ENCODE data around the gene BCAS3. TPM values are rescaled to one million over a fixed set of nuclear protein-coding genes. Genes with fewer than 3 reads are reported as not detected.
"Not testable (repeated sequence)": the region's sequence is repeated elsewhere in the genome, so short reads cannot be mapped to it uniquely, and the experiment has no call there.

Gene BCAS3
- 10 to 100 TPM; 17.7 to 31.6 (median 28.4) TPM for polyA plus RNA-seq (ENCODE audit: insufficient read length in 4 of 4)

DNA sequence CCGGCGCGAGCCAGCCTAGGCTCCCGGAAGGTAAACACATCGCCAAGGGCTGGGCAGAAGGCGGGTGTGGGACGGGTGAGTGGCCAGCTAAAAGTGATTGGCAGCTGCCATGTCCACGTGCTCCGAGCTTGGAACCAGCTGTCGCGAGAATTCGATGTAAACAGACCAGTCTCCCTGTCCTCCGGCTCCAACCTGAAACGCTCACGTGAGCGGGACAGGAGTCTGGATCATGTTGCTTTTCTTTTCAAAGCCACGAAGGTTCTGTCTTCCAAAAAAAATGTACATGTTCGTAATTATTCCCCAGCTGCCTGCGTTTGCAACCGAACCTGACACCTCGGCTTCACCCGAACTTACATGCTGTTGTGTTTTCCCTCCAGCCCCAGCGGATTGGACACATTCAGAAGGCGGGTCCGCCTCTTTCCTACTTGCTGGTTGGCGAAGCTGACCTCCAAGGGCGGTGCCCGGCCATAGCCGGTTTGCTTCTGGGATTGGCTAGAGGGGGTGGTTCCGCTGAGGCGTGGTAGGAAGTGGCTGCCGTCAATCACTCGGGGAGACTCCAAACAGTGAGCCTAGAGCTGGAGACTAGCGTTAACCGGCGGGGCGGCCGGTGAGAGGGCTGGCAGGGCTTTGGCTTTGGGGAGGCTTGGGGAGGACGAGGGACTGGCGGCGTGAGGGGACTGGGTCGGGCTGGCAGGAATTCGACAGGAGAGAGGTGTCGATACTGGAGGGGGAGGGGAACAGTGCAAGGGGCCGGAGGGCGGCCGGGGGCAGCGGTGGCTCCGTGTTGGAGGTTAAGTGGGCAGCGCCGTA, at the start of gene BCAS3:
BCAS3 (plus strand) TSS at position 544 of the 810 bp plus-strand sequence.
- peak; percentile 97 to 98 (median 98) for DNase-seq (ENCODE audit: low read depth in 4 of 4, low spot score in 3 of 4)

DNA sequence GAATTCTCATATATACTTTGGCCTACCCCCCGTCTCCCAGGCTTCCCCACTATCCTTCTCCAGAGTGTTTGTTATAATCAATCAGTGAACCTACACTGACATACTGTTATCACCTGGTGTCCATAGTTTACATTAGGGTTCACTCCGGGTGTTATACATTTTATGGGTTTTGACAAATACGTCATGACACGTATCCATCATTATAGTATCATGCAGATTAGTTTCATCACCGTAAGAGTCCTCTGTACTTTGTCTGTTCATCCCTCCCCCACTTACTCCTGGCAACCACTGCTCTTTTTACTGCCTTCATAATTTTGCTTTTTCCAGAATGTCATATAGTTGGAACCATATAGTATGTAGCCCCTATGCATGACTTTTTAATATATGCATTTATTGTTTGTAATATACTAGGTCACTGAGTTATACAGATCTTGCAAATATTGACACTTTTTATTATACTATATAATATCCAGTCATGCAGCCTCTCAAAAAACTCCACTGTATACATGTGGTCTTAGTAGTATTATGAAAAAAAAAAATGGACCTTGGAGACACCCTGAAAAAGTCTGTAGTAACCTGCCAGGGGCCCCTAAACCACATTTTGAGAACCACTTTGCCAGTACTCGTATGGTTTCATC, 49.3 kb upstream of the BCAS3 start:
- DNase-seq (ENCODE audit: low read depth in 4 of 4, low spot score in 3 of 4): no peak

DNA sequence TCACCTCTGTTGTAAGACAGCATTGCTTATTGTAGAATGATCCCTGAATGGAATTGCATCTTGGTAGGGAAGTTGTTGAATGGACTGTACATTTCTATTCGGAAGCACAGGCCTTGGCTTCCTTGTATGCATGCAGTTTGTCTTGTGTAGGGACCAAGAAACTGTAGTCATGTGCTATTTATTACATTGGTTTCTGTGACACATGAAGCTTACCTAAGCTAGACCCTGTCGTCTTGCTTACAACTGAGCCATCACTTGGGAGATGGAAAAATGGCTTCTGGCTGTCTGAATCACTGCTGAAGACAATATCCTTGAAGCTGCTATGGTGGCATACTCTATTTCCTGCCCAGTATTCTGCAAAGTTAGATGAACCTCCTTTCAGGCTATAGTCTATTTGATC, 48.5 kb upstream of the BCAS3 start:
- DNase-seq (ENCODE audit: low read depth in 4 of 4, low spot score in 3 of 4): no peak

DNA sequence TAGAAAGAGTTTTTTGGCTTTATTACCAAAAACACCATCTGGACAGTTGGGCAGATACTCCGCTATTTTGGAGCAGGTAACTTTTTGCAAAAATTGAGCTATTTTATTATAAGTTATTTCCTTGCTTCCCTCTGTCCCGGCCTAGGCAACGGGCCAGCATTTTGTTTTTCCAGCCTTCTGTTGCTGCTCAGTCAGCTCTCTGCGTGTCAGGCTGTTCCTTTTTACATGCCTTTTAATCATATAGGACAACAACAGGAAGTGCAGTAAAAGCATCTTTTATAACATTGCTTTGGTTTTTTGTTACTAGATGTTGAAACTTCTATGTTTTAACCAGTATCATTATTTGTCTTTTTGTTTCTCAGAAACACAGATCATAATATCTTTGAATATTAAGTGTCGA, 47.3 kb upstream of the BCAS3 start:
- no peak for DNase-seq (ENCODE audit: low read depth in 4 of 4, low spot score in 3 of 4)

DNA sequence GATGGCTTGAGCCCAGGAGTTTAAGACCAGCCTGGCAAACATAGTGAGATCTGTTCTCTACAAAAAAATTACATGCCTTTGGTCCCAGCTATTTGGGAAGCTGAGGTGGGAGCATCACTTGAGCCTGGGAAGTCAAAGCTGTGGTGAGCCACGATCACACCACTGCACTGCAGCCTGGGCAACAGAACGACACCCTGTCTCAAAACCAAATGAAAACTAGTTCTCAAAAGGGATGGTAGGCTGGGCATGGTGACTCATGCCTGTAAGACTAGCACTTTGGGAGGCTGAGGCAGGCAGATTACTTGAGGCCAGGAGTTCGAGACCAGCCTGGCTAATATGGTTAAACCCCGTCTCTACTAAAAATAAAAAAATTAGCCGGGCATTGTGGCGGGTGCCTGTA, 46.5 kb upstream of the BCAS3 start:
- DNase-seq (ENCODE audit: low read depth in 4 of 4, low spot score in 3 of 4): no peak

DNA sequence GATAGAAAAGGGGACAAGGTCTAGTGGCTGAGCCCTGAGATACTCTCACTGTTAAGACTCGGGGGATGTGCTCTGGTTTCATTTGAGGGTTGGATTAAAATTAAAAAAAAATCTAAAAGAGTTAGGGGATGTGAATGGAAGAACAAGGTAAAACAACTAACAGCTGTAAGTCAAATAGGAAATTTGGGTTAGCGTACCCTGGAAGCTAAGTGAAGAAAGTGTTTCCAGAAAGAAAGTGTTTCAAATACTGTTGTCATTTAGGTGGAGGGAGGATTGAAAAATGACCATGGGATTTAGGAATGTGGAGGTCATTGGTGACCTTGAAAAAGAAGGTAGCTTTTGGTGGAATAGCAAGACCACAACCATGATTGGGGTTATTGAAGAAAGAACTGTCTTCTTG, 40.0 kb upstream of the BCAS3 start:
- no peak for DNase-seq (ENCODE audit: low read depth in 4 of 4, low spot score in 3 of 4)

DNA sequence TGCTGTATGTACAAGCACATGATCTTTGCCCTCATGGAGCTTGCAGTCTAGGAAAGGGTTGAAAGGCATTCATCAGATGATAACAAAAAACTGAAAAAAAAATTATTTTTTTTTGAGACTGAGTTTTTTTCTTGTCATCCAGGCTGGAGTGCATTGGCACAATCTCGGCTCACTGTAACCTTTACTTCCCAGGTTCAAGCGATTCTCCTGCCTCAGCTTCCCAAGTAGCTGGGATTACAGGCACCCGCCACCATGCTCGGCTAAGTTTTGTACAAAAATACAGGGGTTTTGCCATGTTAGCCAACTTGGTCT, 38.7 kb upstream of the BCAS3 start:
- no peak for DNase-seq (ENCODE audit: low read depth in 4 of 4, low spot score in 3 of 4)

DNA sequence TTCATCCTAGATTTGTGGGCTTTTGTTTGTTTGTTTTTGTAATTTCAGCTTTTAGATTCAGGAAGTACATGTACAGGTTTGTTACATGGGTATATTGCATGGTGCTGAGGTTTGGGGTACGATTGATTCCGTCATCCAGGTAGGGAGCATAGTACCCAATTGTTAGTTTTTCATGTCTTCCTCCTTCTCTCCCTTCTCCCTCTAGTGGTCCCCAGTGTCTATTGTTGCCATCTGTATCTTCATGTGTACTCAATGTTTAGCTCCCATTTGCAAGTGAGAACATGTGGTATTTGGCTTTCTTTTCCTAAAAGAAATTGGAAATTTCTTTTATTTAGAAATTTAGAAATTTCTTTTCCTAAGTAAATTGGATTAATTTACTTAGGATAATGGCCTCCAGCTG, 37.1 kb upstream of the BCAS3 start:
- no peak for DNase-seq (ENCODE audit: low read depth in 4 of 4, low spot score in 3 of 4)

DNA sequence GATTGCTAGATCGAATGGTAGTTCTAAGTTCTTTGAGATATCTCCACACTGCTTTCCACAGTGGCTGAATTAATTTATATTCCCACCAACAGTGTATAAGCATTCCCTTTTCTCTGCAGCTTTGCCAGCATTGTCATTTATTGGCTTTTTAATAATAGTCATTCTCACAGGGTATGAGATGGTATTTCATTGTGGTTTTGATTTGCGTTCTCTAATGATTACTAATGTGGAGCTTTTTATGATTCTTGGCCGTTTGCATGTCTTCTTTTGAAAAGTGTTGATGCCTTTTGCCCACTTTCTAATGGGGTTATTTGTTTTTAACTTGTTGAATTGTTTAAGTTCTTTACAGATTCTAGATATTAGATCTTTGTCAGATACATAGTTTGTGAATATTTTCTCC, 36.5 kb upstream of the BCAS3 start:
- no peak for DNase-seq (ENCODE audit: low read depth in 4 of 4, low spot score in 3 of 4)

DNA sequence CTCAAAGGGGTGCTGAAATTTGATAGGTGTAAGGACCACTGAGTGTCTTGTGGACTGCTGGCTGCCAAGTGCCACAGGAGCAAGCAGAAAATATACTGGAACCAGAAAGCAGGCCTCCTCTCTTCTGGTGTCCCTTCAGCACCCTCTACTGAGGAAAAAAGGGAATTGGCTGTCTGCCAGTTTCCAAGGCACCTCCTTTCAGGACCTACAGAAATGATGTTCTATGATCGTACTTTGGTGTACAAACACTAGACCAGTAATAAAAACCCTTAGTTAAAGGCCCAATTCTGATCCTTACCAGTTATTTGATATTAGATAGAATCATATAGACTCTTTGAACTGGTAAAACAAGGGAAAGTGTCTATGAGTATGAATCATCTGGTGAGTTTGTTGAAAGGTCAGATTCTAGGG, 35.8 kb upstream of the BCAS3 start:
- DNase-seq (ENCODE audit: low read depth in 4 of 4, low spot score in 3 of 4): peak in 3 of 4 donors; percentile 39 to 65 (median 54)

DNA sequence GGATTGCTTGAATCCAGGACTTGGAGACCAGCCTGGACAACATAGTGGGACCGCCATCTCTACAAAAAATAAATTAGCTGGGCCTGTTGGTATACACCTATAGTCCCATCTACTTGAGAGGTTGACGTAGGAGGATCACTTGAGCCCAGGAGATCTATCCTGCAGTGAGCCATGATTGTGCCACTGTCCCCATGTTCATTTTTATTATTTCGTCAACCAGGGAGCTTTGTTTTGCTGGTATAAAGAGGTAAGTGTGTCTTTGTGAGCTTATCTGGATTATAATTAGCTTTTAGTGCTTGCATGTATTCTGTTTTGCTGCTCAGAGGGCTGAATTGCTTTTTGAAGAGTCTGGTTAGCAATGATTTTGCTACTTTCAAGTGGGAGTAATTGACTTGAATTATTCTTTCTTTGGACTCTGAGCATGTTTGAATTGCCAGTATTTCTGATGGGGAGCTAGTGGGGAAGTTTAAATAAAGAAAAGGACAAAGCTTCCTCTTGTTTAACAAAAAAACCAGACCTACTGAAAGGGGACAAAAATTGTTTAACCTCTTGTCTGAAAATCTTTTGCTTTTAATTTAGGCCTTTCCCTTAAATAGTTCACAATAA, 31.6 kb upstream of the BCAS3 start:
- DNase-seq (ENCODE audit: low read depth in 4 of 4, low spot score in 3 of 4): no peak

DNA sequence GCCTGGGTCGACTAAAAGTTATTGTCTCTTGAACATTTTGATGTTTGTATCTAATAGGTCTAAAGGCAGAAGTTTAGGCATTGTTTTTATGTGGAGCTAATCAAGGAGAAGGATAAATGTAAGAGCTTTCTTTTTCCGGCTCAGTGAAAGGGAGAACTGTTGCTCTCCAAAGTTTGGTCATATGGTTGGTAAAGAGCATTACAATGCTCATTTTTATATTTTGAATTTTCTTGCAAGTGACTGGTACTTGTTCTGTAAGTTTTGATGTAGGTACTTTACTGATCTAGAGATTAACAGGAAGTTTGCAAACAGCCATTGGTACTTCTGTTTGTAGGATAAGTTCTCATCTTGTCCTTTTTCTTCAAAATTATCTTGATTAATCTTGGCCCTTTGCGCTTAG, 30.9 kb upstream of the BCAS3 start:
- no peak for DNase-seq (ENCODE audit: low read depth in 4 of 4, low spot score in 3 of 4)

DNA sequence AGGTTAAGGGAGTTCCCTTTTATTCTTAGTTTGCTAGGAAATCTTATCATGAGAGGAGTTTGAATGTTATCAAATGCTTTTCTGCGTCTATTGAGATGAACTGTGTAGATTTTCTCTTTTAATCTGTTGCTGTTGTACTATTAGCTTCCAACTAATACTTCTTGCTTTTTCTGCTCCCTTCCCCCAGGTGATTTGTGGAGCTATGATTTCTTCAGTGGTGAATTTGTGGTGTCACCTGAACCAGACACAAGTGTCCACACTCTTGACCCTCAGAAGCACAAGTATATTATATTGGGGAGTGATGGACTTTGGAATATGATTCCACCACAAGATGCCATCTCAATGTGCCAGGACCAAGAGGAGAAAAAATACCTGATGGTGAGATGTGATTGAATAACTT, 29.9 kb upstream of the BCAS3 start:
- no peak for DNase-seq (ENCODE audit: low read depth in 4 of 4, low spot score in 3 of 4)

DNA sequence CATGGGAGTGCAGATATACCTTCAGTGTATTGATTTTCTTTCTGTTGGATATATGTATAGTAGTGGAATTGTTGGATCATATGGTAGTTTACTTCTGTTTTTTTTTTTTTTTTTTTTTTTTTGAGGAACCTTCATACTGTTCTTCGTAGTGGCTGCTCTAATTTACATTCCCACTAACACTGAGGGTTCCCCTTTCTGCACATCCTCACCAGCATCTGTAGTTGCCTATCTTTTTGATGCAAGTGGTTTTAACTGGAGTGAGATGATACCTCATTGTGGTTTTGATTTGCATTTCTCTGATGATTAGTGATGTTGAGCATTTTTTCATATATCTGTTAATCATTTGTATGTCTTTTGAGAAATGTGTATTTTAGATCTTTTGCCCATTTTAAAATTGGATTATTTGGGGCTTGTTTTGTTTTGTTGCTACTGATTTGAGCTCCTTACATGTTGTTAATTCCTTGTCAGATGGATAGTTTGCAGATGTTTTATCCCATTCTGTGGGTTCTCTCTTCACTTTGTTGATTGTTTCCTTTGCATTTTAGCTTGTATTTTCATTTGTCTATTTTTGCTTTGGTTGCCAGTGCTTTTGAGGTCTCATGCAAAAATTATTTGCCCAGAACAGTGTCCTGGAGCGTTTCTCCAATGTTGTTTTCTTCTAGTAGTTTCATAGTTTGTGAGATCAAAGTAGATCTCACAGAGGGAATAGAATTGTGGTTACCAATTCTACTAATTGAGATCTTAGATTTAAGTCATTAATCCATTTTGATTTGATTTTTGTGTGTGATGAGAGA, 25.0 kb upstream of the BCAS3 start:
- DNase-seq (ENCODE audit: low read depth in 4 of 4, low spot score in 3 of 4): no peak

DNA sequence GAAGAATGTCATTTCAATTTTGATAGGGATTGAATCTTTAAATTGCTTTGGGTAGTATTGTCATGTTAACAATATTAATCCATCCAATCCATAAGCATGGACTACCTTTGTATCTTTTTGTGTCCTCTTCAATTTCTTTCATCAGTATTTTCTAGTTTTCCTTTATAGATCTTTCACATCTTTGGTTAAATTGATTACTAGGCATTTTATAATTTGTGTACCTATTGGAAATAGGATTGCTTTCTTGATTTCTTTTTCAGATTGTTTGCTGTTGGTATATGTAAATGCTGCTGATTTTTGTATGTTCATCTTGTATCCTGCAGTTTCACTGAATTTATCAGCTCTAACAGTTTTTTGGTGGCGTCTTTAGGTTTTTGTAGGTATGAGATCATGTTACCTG, 24.1 kb upstream of the BCAS3 start:
- no peak for DNase-seq (ENCODE audit: low read depth in 4 of 4, low spot score in 3 of 4)

DNA sequence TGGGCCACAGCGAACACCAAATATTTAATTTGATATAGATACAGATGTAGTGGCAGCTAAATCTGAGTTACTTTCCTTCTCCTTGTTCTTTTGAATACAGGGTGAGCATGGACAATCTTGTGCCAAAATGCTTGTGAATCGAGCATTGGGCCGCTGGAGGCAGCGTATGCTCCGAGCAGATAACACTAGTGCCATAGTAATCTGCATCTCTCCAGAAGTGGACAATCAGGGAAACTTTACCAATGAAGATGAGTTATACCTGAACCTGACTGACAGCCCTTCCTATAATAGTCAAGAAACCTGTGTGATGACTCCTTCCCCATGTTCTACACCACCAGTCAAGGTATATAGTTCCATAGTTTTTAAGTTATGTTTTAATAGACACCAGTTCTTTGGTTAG, 21.2 kb upstream of the BCAS3 start:
- DNase-seq (ENCODE audit: low read depth in 4 of 4, low spot score in 3 of 4): no peak

DNA sequence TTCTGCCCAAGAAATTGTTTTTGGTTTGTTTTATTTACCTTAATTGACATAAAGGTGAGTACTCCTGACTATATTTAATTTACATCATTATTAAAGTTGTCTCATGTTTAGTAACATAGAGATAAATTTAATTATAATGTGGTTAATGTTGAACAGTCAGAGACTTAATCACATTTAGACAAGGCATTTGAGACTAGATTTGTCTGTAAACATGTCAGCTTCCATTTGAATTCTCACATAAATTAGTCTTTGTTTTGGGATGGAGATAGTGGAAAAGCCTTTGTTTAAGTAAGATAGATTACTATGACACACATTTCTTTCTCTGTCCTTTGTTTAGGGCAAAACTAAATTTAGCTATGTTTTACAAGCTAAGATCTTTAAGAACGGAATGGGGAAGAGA, 18.5 kb upstream of the BCAS3 start:
- no peak for DNase-seq (ENCODE audit: low read depth in 4 of 4, low spot score in 3 of 4)

DNA sequence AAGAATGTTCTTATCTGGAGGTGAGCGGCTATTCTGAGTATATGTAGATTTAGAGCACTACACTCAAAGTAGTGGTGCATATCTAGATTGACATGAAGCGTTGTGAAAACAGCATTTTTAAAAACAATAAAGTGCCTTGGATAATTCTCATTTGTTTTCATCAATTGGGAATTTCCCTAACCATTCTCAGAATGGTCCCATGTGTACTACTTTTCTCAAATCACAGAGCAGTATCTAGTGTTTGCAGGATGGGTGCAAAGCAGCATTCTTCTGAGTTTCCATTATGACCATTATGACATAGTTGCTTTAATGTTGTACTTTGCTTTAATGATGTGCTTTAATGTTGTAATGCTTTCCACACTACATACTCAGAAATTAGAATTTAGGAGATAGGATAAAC, 16.2 kb upstream of the BCAS3 start:
- DNase-seq (ENCODE audit: low read depth in 4 of 4, low spot score in 3 of 4): no peak

DNA sequence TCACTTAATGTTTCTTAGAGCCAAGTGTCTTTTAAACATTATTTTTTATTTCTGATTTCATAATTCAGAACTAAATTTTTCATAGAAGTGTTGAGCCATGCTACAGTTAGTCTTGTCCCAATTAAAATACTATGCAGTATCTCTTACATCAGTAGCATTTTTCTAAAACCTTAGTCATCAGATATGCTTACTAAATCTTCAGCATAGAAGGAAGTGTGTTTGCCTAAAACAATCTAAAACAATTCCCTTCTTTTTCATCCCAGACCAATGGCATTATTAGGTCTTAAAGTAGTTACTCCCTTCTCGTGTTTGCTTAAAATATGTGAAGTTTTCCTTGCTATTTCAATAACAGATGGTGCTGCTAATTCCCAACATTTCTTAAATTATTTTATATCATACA, 13.6 kb upstream of the BCAS3 start:
- no peak for DNase-seq (ENCODE audit: low read depth in 4 of 4, low spot score in 3 of 4)

DNA sequence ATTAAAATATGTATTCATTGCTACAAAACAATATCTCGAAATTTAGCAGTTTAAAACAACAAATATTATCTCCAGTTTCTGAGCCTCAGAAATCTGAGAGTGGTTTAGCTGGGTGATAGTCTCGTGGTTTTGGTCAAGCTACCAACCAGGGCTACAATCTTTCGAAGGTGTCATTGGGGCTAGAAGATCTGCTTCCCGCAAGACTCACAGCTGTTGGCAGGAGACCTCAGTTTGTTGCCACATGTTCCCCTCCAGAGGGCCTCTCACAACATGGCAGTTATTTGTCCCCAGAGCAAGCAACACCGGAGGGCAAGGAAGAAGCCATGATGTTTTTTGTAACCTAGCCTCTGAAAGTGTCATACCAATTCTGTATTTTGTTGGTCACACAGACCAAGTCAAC, 12.0 kb upstream of the BCAS3 start:
- DNase-seq (ENCODE audit: low read depth in 4 of 4, low spot score in 3 of 4): no peak

DNA sequence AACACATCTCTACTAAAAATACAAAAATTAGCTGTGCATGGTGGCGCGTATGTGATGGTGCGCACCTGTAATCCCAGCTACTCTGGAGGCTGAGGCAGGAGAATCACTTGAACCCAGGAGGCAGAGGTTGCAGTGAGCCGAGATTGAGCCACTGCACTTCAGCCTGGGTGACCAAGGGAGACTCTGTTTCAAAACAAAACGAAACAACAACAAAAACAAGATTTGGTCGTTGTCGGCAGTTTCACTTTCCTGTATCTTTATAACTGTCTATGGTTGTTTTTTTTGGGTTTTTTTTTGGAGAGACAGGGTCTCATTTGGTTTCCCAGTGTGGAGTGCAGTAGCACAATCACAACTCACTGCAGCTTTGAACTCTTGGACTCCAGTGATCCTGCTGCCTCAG, 8.9 kb upstream of the BCAS3 start:
- DNase-seq (ENCODE audit: low read depth in 4 of 4, low spot score in 3 of 4): not testable (repeated sequence)

All from left renal pelvis (tissue), 4 donors.